H7 (cell line): ENCODE measurements around the gene VRK2. TPM values are rescaled to one million over a fixed set of nuclear protein-coding genes. Genes with fewer than 3 reads are reported as not detected.
"Not testable (repeated sequence)": the region's sequence is repeated elsewhere in the genome, so short reads cannot be mapped to it uniquely, and the experiment has no call there.

Experiments
- DNase-seq: peaks from one replicate; pipeline ENCODE4 v3.0.0; 2012
- H3K27me3 ChIP-seq: 2 replicates; pipeline ENCODE4 v1.6.0; 2011; ENCODE audit warnings: mild to moderate bottlenecking, low read length; ENCODE audit not compliant: control insufficient read depth, insufficient read depth
- H3K36me3 ChIP-seq: replicated peaks from 2 replicates; pipeline ENCODE4 v1.5.1; 2011; ENCODE audit warnings: low read length; ENCODE audit not compliant: control insufficient read depth, insufficient read depth
- H3K4me3 ChIP-seq: 2 replicates; pipeline ENCODE4 v1.5.1; 2011; ENCODE audit warnings: low read depth, mild to moderate bottlenecking, control low read depth, low read length, moderate library complexity; ENCODE audit not compliant: insufficient read depth
- total RNA-seq: library from RNA; depleted of rRNA; stranded (reverse); fragments of >200 nt; shearing (Covaris generic); gene quantifications from 2 replicates; pipeline ENCODE4 v1.2.3, GENCODE V29; 2014

The VRK2 gene
- total RNA-seq, 1 experiment from 2014 or later: 27.0 TPM

DNA sequence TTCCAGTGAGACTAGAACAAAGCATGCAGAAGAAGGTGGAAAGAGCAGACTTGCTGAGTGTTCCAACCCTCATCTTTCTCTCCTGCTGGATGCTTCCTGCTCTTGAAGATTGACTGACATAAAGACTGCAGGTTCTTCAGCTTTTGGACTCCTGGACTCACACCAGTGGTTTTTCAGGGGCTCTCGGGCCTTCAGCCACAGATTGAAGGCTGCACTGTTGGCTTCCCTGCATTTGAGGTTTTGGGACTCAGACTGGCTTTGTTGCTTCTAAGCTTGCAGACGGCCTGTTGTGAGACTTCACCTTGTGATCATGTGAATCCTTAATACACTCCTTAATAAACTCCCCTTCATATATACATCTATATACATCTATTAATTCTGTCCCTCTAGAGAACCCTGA, 20.4 kb downstream of the VRK2 start:
- H3K4me3 ChIP-seq: no peak overlapping the region
- no peaks in the 10 kb centered on the region for H3K27me3 ChIP-seq
- H3K36me3 ChIP-seq: no peaks in the 10 kb centered on the region
- DNase-seq: no peak

DNA sequence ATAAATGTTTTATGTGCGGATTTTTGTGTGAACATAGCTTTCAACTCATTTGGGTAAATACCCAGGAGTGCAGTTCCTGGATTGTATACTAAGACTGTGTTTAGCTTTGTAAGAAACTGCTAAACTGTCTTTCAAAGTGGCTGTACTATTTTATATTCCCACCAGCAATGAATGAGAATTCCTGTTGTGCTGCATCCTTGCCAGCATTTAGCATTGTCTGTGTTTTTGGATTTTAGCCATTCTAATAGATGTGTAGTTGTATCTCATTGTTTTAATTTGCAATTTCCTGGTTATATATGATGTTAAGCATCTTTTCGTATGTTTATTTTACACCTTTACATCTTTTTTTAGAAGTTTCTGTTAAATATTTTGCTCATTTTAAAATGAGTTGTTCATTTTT, 24.2 kb downstream of the VRK2 start:
- DNase-seq: no peak
- no peaks in the 10 kb centered on the region for H3K27me3 ChIP-seq
- H3K36me3 ChIP-seq: no peaks in the 10 kb centered on the region
- no peak overlapping the region for H3K4me3 ChIP-seq

DNA sequence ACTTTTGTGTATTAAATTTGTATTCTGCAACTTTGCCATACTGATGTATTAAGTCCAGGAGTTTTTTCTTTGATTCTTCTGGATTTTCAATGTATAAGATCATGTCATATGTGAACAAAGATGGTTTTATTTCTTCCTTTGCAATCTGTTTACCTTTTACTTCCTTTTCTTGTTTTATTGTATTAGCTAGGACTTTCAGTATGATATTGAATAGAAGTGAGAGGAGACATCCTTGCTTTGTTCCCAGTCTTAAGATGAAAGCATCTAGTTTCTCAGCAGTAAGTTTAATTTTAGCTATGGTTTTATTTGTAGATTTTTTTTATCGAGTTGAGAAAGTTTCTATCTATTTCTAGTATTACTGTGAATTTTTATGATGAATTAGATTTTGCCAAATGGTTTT, 25.5 kb downstream of the VRK2 start:
- no peaks in the 10 kb centered on the region for H3K36me3 ChIP-seq
- DNase-seq: no peak
- H3K27me3 ChIP-seq: no peaks in the 10 kb centered on the region
- H3K4me3 ChIP-seq: no peak overlapping the region

DNA sequence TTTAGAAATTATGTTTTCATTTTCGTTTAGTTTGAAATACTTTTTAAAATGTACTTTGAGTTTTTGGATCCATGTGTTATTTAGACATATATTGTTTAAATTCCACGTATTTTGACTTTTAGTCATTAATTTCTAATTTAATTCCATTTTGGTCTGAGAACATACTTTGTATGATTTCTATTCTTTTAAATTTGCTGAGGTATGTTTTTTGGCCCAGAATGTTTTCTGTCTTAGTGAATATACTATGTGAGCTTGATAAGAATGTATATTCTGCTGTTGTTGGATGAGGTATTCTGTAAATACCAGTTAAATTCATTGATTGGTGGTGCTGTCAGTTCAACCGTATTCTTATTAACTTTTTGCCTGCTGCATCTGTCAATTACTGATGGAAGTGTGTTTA, 26.4 kb downstream of the VRK2 start:
- no peak overlapping the region for H3K4me3 ChIP-seq
- H3K36me3 ChIP-seq: no peaks in the 10 kb centered on the region
- H3K27me3 ChIP-seq: no peaks in the 10 kb centered on the region
- DNase-seq: no peak

DNA sequence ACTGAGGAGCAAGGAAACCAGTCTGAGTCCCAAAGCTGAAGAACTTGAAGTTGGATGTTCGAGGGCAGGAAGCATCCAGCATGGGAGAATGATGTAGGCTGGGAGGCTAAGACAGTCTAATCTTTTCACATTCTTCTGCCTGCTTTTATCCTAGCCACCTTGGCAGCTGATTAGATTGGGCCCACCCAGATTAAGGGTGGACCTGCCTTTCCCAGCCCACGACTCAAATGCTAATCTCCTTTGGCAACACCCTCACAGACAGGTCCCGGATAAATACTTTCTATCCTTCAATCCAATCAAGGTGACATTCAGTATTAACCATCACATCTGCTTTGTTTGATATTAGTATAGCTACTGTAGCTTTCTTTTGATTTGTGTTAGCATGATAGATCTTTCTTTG, 27.1 kb downstream of the VRK2 start:
- Histone ChIP-seq H3K27me3 (no peaks in the 10 kb centered on the region), H3K4me3 (no peak overlapping the region), H3K36me3 (no peaks in the 10 kb centered on the region)
- no peak for DNase-seq

DNA sequence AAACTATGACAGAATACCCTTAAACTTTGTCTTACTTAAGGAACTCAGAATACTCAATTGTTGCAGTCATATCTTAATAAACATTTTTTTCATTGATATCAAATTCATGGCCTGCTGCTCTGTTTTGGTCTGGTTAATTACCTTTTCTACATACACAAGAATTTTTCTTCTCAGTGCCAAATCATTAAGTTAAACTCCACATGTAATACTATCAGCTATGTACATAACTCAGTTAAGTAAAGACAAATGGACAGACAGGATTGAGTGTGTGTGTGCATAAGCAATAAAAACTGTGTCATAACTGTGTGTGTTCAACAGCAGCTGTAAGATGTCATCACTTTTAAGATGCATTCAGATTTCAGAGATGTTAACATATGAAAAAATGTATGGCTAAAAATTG, 34.4 kb downstream of the VRK2 start:
- Histone ChIP-seq H3K27me3 (no peaks in the 10 kb centered on the region), H3K4me3 (no peak overlapping the region), H3K36me3 (no peaks in the 10 kb centered on the region)
- DNase-seq: no peak

DNA sequence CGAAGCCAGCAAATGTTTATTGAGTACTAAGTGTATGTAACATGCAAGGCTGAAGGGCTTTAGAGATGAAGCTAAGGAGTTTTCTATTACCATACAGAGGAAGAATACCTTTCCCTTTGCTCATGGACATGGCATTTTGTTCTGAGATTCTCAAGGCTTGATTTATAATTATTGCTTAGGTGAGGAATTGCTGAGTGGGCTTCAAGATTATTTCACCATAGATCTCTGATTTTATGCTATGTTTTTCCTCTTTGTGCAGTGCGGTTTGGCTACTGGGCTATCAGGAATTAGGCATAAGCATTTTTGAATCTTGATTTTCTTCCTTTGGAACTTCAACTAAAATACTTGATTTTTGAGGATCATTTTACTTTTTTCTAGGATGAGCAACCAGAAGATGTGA, 42.5 kb downstream of the VRK2 start:
- no peaks in the 10 kb centered on the region for H3K27me3 ChIP-seq
- no peaks in the 10 kb centered on the region for H3K36me3 ChIP-seq
- no peak overlapping the region for H3K4me3 ChIP-seq
- DNase-seq: no peak

DNA sequence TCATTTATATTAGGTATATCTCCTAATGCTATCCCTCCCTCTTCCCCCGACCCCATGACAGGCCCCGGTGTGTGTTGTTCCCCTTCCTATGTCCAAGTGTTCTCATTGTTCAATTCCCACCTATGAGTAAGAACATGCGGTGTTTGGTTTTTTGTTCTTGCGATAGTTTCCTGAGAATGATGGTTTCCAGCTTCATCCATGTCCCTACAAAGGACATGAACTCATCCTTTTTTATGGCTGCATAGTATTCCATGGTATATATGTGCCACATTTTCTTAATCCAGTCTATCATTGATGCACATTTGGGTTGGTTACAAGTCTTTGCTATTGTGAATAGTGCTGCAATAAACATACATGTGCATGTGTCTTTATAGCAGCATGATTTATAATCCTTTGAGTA, 46.2 kb downstream of the VRK2 start:
- H3K4me3 ChIP-seq, H3K27me3 ChIP-seq, DNase-seq: not testable (repeated sequence)

DNA sequence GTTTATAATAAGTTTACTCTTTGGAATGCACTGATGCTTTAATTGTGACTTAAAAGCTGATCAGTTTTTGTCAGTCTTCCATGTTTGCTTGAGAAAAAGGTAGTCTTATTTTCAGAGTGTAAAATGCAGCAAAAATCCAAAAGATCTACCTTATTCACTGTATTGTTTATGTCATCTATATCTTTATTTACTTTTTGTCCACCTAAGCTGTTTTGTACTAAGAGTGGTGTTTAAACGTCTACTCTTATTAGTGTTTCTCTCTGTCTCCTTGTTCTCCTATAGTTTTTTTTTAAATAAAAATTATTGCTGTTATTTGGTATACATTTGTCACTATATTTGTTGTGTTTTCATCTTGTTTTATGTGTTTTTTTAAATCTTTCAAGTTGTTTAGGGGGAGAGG, 50.4 kb downstream of the VRK2 start:
- H3K36me3 ChIP-seq: no peaks in the 10 kb centered on the region
- DNase-seq: no peak
- no peak overlapping the region for H3K4me3 ChIP-seq
- H3K27me3 ChIP-seq: no peaks in the 10 kb centered on the region

More for the DNA sequence above, 46.2 kb downstream of the VRK2 start:
- not testable (repeated sequence) for H3K36me3 ChIP-seq

DNA sequence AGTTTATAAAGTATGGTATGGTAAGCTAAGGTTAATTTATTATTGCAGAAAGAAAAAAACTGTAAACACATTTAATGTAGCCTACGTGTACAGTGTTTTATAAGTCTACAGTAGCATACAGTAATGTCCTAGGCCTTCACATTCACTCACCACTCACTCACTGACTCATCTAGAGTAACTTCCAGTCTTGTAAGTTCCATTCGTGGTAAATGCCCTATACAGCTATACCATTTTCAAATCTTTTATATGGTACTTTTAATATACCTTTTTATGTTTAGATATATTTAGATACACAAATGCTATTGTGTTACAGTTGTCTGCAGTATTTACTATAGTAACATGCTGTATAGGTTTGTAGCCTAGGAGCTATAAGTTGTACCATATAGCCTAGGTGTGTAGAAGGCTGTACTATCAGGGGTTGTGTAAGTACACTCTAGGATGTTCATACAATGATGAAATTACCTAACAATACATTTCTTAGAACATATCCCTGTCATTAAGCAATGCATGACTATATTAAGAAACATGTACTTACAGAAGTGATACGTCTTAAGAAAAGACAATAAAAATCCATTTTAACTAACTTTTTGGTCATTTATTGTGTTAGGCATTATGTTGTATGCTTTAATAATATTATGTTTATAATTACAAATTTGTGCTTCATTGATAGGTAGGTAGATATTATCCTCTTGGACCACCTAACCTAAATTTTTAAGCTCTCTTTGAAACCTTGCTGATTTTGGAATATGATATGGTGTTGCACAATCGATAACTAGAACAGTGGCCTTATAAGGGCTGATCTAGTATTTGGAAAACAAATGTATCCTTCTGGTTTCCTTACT, 51.9 kb downstream of the VRK2 start:
- Histone ChIP-seq H3K27me3 (no peaks in the 10 kb centered on the region), H3K4me3 (no peak overlapping the region)
- no peak for DNase-seq

DNA sequence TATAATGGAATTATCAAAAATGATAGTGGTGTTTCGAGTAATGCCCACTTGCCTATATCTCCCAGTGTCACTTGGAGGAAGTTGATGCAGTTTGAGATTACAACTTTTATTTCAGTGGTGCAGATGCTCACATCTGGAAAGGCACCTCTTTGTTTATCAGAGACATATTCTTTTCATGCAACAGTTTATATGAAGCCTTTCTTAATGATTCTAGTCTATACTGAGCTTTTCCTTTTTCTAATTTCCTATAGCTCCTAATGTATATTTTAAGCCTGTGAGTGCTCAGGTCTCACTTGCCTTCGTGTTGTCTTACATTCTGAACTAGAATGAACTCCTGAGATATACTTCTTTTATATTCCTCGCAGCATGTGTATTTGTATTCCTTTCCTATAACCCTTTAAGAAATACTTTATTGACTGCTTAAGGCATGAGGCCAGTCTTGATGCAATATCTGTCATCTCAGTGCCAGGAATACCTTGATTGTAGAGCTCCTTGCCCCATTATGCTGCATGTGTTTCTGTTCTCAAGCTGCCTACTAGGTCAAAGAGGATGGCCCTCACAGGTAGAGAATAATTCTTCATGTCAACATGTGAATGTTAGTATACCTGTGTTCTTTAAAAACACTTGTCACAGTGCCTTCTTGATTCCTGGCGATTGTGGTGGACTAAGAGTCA, 52.6 kb downstream of the VRK2 start:
- Histone ChIP-seq H3K27me3 (no peaks in the 10 kb centered on the region), H3K4me3 (no peak overlapping the region), H3K36me3 (no peaks in the 10 kb centered on the region)
- DNase-seq: no peak

More for the DNA sequence above, 51.9 kb downstream of the VRK2 start:
- no peaks in the 10 kb centered on the region for H3K36me3 ChIP-seq

DNA sequence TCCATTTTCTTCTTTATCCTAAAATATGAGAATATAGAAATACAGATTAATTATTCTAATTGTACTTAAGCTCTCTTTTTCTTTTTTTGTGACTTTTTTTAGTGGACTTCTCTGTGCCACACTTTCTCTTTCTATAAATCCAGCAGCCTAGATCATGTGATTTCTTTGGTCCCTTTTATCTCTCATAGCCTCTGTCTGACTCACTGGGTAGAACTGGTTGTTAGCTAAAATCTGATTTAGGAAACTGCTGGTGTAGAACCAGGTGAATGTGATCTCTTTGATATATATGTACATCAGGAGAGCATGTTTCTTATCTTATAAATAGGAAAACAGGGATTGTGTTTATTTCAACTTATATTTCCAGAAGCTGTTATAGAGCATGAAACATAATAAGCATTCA, 54.9 kb downstream of the VRK2 start:
- no peaks in the 10 kb centered on the region for H3K27me3 ChIP-seq
- no peaks in the 10 kb centered on the region for H3K36me3 ChIP-seq
- H3K4me3 ChIP-seq: no peak overlapping the region
- DNase-seq: no peak

DNA sequence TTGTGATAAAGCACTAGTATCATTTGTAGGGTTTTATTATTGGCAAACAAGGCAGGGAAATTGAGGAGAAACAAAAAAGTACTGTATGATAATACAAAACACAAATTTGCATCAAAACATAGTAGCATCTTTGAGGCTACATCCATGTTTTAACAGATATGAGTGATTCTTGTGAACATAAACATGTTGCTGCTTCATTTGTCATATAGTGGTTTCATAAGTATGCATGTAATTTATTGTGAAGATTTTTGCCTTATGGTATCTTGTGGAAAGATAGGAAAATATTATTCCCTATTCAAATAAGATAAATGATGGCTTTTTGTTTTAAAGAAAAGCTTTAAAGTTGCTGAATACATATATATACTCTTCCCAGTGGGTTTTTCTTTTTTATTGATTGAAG, 60.3 kb downstream of the VRK2 start:
- H3K27me3 ChIP-seq: no peaks in the 10 kb centered on the region
- no peak overlapping the region for H3K4me3 ChIP-seq
- H3K36me3 ChIP-seq: no peaks in the 10 kb centered on the region
- DNase-seq: no peak

DNA sequence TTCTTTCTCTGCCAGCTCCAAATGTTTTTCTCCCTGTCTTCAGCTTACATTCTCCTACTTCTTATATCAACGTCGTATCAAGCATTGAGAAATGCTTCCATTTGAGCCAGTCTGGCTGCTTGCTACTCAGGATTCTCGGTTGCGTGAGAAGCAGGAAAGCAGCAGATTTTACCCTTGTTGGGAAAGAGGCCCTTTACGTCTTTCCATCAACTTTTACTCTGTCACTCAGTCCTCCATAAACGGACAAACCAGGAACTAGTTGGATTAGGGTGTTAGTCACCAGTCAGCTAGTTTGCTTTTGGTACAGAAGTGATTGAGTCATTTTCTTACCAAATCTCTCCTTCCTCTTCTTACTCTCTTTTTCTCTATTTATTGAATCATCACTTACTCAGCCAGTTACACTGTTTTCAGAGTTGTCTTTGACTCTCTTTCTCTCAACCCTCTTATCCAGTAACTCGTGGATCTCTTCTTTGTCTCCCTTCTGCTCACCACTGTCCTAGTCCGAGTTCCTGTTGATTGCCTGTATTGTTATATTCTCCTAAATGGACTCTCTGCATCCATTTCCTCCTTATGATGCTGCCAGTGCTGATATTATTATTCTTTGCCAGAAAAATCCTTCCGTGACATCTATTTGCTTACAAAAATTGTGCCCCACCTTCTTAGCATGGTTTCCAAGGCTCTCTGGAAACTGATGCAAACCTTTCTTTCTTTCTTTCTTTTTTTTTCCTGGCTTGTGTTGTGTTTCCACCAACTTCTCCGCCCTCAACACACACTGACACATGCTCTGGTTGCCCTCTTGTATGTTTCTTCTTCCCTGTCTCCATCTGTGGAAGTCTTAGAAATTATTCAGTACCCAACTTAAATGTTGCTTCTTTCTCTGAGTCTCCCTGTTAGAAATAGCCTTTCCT, 61.5 kb downstream of the VRK2 start:
- DNase-seq: no peak

More for the DNA sequence above, 61.5 kb downstream of the VRK2 start:
- Histone ChIP-seq H3K4me3 (no peak overlapping the region), H3K27me3 (no peaks in the 10 kb centered on the region), H3K36me3 (no peaks in the 10 kb centered on the region)
